ENCODE measurements around the gene SRSF3.

The SRSF3 gene

DNA sequence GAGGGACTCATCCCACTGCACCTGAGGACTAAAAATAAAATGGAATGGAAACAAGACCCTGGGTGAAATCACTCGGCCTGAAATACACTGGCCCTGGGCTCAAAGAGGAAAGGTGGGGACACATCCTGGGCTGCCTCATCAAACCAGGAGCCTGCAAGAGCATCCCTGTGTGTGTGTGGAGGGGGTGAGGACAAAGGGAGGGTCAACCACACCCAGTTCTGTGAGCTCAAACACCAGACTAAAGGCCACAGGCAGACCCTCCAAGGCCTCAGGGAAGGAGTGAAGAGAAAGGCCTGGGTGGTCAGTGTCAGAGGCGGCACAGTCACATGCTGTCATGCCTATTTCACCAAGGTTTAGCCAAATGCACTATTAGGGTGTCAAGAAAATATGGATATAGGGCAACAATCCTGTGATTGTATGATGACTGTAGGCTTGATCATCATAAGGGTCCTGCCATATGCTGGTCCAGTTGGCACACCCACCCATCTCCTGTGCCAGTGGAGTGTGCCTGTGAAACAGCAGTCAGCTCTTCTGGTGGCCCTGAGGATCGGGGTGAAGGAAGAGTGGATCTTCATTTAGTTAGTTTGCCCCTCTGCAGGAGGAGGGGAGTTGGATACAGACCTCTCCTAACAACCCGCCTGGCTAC, 28.9 kb downstream of the SRSF3 start:
- no peak for DNase-seq (ENCODE audit: extremely low read depth in 1 of 2, low read depth in 1 of 2)

GRCh38 chr6:36623547-36624459, 29.6 kb downstream of the SRSF3 start:
- peak; percentile 28 to 47 for DNase-seq (ENCODE audit: extremely low read depth in 1 of 2, low read depth in 1 of 2)

- no peak for DNase-seq (ENCODE audit: extremely low read depth in 1 of 2, low read depth in 1 of 2)
Measured at GRCh38 chr6:36624461-36625157, 30.4 kb downstream of the SRSF3 start.

- DNase-seq (ENCODE audit: extremely low read depth in 1 of 2, low read depth in 1 of 2) = no peak
Measured at GRCh38 chr6:36625158-36625919, 31.2 kb downstream of the SRSF3 start.

DNA sequence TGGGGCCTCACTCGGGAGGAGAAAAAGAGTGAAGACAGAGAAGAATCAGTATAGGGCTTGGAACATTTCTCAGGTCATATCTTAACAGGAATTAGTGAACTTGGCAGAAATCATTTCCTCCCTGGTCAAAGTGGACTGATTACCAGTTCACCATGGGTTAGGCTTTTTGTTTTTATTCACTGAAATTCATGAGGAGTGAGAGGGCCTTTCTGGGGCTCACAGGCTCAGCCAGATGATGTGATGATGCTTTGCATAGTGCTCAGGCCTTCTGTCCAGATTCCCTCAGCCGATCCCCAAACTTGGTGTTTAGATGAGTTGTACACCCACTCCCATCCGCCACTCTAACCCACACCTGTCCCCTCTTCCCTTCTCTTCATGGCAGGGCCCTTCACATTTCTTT, 32.5 kb downstream of the SRSF3 start:
- DNase-seq (ENCODE audit: extremely low read depth in 1 of 2, low read depth in 1 of 2) = no peak

GRCh38 chr6:36627141-36627540, 33.0 kb downstream of the SRSF3 start:
- no peak for DNase-seq (ENCODE audit: extremely low read depth in 1 of 2, low read depth in 1 of 2)

DNA sequence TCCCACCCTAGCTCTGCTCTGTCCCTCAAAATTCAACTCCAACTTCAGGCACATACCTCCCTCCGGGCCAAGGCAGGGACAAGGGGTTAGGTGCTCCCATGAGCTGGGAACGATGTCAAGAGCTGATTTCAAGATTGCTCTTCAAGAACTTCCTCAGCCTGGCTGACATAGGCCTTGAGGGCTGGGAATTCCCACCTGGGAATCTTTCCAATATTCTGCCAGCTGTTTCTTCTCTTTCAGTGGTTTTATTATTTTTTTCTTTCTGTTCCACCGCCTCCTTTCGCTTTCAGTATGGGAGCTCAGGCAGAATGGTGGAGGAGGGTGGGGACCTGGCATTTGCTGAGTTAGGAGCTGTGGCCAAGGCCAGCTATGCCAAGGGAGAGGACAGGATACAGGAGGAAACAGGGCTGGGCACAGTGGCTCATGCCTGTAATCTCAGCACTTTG, 33.7 kb downstream of the SRSF3 start:
- DNase-seq (ENCODE audit: extremely low read depth in 1 of 2, low read depth in 1 of 2) = no peak

GRCh38 chr6:36629784-36630183, 35.6 kb downstream of the SRSF3 start:
- DNase-seq (ENCODE audit: extremely low read depth in 1 of 2, low read depth in 1 of 2) = no peak

DNA sequence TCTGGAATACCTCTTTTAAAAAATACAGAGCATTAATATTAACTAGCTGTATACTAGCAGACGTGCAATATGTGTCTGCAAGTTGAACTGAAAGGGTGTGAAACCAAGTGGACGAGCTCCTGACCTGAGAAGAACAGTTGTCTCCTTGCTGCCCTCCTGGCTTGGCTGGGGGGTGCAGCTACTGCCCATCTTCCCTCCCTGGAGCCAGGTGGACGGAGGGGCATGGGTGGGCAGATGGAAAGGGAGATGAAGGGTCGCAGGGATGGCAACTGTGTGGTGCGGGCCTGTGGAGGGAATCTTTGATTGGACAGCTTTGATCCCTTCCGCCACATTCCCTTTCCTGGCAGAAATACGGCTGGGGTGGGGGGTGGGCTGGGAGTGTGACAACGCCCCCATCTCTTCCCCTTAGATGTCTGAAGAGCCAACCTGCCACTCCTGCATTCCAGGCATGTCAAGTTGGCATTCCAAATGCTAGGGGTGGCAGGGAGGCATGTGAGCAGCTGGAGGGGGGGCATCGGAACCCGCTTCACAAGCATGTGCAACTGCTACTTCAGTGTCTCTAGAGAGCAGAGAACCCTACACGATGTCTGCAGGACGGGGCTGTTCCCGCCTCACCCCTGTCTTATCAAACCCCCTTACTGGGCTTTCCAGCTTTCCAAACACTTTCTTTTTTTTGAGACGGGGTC, 37.3 kb downstream of the SRSF3 start:
- no peak for DNase-seq (ENCODE audit: extremely low read depth in 1 of 2, low read depth in 1 of 2)

DNA sequence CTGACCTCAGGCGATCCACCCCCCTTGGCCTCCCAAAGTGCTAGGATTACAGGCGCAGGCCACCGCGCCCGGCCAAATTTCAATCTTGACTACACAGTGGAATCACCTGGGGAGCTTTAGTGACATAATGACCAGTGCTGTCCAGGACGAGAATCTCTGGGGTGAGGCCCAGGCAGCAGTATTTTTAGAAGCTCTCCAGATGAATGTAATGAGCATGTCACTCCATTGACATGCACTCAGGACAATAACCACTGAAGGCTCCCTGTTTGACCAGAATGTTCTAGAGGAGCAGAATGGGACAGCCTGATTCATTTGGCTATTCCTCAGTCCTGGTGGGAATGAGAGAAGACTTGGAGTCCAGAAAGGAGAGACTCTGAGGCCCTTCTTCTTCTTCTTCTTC, 39.2 kb downstream of the SRSF3 start:
- DNase-seq (ENCODE audit: extremely low read depth in 1 of 2, low read depth in 1 of 2) = no peak

DNA sequence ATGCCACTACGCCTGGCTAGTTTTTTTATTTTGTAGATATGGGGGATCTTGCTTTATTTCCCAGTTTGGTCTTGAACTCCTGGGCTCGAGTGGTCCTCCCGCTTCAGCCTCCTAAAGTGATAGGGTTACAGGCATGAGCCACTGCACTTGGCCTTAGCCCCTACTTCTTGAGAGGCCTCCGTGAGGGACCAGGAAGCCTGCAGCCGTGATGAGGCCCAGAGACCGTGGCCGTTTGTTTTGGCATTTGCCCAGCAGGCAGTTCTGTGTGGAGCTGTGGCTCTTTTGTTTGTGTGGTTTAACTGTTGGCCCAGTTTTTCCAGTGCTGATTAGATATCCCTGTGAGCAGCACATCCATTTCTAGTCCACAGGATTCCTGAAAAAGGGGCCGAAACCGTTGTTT, 39.8 kb downstream of the SRSF3 start:
- no peak for DNase-seq (ENCODE audit: extremely low read depth in 1 of 2, low read depth in 1 of 2)

GRCh38 chr6:36634317-36635108, 40.4 kb downstream of the SRSF3 start:
- DNase-seq (ENCODE audit: extremely low read depth in 1 of 2, low read depth in 1 of 2) = no peak

DNA sequence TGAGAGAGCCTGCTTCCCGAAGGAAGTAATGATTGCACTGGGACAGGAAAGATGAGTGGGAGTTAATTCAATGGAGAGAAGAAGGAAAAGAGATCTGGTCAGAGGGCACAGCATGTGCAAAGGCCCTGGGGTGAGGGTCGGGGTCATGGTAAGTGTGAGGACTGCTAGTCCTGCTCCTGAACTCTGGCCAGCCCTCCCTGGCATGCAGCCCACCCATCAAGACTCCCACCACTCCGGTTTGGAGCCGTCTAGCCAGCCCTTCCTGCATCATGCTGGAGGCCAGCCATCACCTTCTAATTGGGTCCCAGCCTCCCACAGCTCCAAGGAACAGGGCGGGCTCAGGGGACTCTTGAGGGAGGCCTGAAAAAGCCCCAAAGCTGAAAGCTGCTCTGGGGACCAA, 42.1 kb downstream of the SRSF3 start:
- no peak for DNase-seq (ENCODE audit: extremely low read depth in 1 of 2, low read depth in 1 of 2)

GRCh38 chr6:36636687-36637418, 42.7 kb downstream of the SRSF3 start:
- no peak for DNase-seq (ENCODE audit: extremely low read depth in 1 of 2, low read depth in 1 of 2)

GRCh38 chr6:36638579-36638978, 44.4 kb downstream of the SRSF3 start:
- DNase-seq (ENCODE audit: extremely low read depth in 1 of 2, low read depth in 1 of 2) = no peak

DNA sequence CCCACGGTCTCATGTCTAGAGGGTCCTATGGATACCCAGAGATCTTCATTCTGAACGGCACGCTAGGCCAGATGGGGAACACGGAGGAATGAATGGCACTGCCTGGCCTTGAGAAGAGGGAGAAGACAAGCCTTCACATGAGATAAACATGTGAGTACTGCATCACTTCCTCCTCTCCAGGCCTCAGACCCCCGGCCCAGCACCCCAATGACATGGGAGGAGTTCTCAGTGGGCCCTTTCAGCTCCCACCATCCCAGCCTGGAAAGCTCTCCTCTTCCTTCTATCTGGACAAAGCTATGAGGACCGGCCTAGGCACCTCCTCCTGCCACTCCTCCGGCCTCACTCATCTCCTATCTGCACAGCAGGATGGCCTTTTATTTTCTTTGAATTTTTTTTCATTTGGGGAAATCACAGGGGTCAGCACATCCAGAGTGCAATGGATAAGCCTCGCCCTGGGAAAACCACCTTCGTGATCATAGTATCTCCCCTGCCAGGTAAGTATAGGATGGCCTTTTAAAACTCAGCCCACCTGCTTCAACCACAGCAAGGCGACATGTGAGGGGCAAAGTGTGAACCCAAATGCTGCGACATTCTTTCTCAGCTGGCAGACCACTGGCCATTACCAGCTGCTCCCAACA, 45.1 kb downstream of the SRSF3 start:
- no peak for DNase-seq (ENCODE audit: extremely low read depth in 1 of 2, low read depth in 1 of 2)

GRCh38 chr6:36641543-36641942, 47.4 kb downstream of the SRSF3 start:
- DNase-seq (ENCODE audit: extremely low read depth in 1 of 2, low read depth in 1 of 2) = no peak
